GM12891 (cell line): Measurements from ENCODE around the gene RERE.

Source experiments
- DNase-seq: peaks from one replicate; pipeline ENCODE4 v3.0.0; 2011; ENCODE audit warnings: low spot score; ENCODE audit not compliant: insufficient read length
- FAIRE-seq: peaks from 2 replicates; lab custom pipeline; 2011; peaks lifted over from hg19 to GRCh38; lab: Jason Lieb, UNC
- PAX5 ChIP-seq: IDR thresholded peaks from 2 replicates; pipeline ENCODE4 v1.6.1; 2011; ENCODE audit warnings: low read length, moderate library complexity, mild to moderate bottlenecking; ENCODE audit not compliant: insufficient read depth, severe bottlenecking
- POLR2A ChIP-seq: IDR thresholded peaks from 2 replicates; pipeline ENCODE4 v1.6.1; 2011; ENCODE audit warnings: low read depth, low read length, control low read depth
- POLR2AphosphoS5 ChIP-seq: IDR thresholded peaks from 2 replicates; pipeline ENCODE4 v1.6.1; 2011; ENCODE audit warnings: low read depth, low read length, control low read depth
- POU2F2 ChIP-seq: IDR thresholded peaks from 2 replicates; pipeline ENCODE4 v1.6.1; 2011; ENCODE audit warnings: low read depth, mild to moderate bottlenecking, control low read depth, low read length, moderate library complexity
- SPI1 ChIP-seq: IDR thresholded peaks from 2 replicates; pipeline ENCODE4 v1.6.1; 2011; ENCODE audit warnings: low read depth, low read length, control low read depth
- TAF1 ChIP-seq: IDR thresholded peaks from 2 replicates; pipeline ENCODE4 v1.6.1; 2011; ENCODE audit warnings: low read depth, low read length, control low read depth

The RERE gene

GRCh38 chr1:8360493-8361197 is 456.8 kb downstream of the RERE start:
- no peak for DNase-seq
- no peak for FAIRE-seq
- TF ChIP-seq SPI1 (no peak), POU2F2 (no peak), PAX5 (no peak), POLR2A (no peak), POLR2AphosphoS5 (no peak), TAF1 (no peak)

- DNase-seq (no peak), FAIRE-seq (no peak)
- TF ChIP-seq TAF1 (no peak), SPI1 (no peak), PAX5 (no peak), POLR2AphosphoS5 (no peak), POLR2A (no peak), POU2F2 (no peak)
Observed at GRCh38 chr1:8359617-8360481, 457.6 kb downstream of the RERE start.

- TF ChIP-seq POLR2A (no peak), POLR2AphosphoS5 (no peak), POU2F2 (no peak), TAF1 (no peak), SPI1 (no peak), PAX5 (no peak)
- DNase-seq (no peak), FAIRE-seq (no peak)
Observed at GRCh38 chr1:8358897-8359616, 458.4 kb downstream of the RERE start.

- TF ChIP-seq POU2F2 (no peak), POLR2AphosphoS5 (no peak), TAF1 (no peak), POLR2A (no peak), PAX5 (no peak), SPI1 (no peak)
- DNase-seq (no peak), FAIRE-seq (no peak)
Observed at GRCh38 chr1:8358241-8358896, 459.1 kb downstream of the RERE start.

- DNase-seq (no peak), FAIRE-seq (no peak)
- TF ChIP-seq POLR2AphosphoS5 (no peak), POU2F2 (no peak), SPI1 (no peak), TAF1 (no peak), PAX5 (no peak), POLR2A (no peak)
Observed at GRCh38 chr1:8357329-8358101, 459.9 kb downstream of the RERE start.

- FAIRE-seq: no peak
- no peak for DNase-seq
- no peak for TF ChIP-seq TAF1
- TF ChIP-seq POU2F2: no peak
- TF ChIP-seq SPI1: no peak
- TF ChIP-seq POLR2A: no peak
- TF ChIP-seq POLR2AphosphoS5: no peak
- no peak for TF ChIP-seq PAX5
Observed at GRCh38 chr1:8356256-8357209, 460.9 kb downstream of the RERE start.

GRCh38 chr1:8355439-8356255 is 461.8 kb downstream of the RERE start:
- DNase-seq (no peak), FAIRE-seq (no peak)
- TF ChIP-seq POLR2A (no peak), PAX5 (no peak), POLR2AphosphoS5 (no peak), TAF1 (no peak), POU2F2 (no peak), SPI1 (no peak)
